BJ (cell line): ENCODE measurements around the gene PPP1R9A. TPM values are rescaled to one million over a fixed set of nuclear protein-coding genes. Genes with fewer than 3 reads are reported as not detected.

Source experiments
- CTCF ChIA-PET: fragments of 350-600 bp; formaldehyde crosslinking; extraction: SDS; loops from one replicate; lab custom pipeline; 2021; ENCODE audit warnings: antibody characterized with exemption, inconsistent platforms; lab: Yijun Ruan, JAX
- POLR2A ChIA-PET: fragments of 300-600 bp; sonication (Branson Sonifier 250); formaldehyde crosslinking; extraction: SDS; loops from one replicate; lab custom pipeline; 2021; ENCODE audit warnings: antibody characterized with exemption; lab: Charles Lee
- DNase-seq: peaks from one replicate; pipeline ENCODE4 v3.0.0-alpha.2; 2011; ENCODE audit warnings: low read depth
- H3K27me3 ChIP-seq: 2 replicates; pipeline ENCODE4 v1.6.0; 2011; ENCODE audit warnings: low read length; ENCODE audit not compliant: control insufficient read depth, insufficient read depth
- H3K36me3 ChIP-seq: 2 replicates; pipeline ENCODE4 v1.5.1; 2011; ENCODE audit warnings: low read length; ENCODE audit not compliant: control insufficient read depth, insufficient read depth
- H3K4me3 ChIP-seq: 2 replicates; pipeline ENCODE4 v1.5.1; 2011; ENCODE audit warnings: low read depth, mild to moderate bottlenecking, control low read depth, low read length
- CTCF ChIP-seq: IDR thresholded peaks from 2 replicates; pipeline ENCODE4 v1.5.1; 2011; ENCODE audit warnings: low read depth, mild to moderate bottlenecking, control low read depth, inconsistent platforms, low read length, moderate library complexity; ENCODE audit not compliant: insufficient read depth
- polyA minus RNA-seq: library from RNA; depleted of rRNA, polyadenylated mRNA; stranded (reverse); fragments of >200 nt; gene quantifications from 2 replicates; pipeline ENCODE4 v1.2.3, GENCODE V29; 2011; rRNA and poly(A)+ RNA removed
- polyA plus RNA-seq: library from polyadenylated mRNA; depleted of rRNA; stranded (reverse); fragments of >200 nt; gene quantifications from 2 replicates; pipeline ENCODE4 v1.2.3, GENCODE V29; 2011; rRNA removed

Gene PPP1R9A
- 0.09 and 0.16 TPM in 2 replicates for polyA plus RNA-seq
- 0.10 and 0.14 TPM in 2 replicates for polyA minus RNA-seq

GRCh38 chr7:94907026-94907810, at the start of gene PPP1R9A:
Gene PPP1R9A, plus strand, starts transcription at chr7:94907594. Its CDS starts 2,520 bp downstream, at chr7:94910114.
- no peaks in the 10 kb centered on the region for H3K36me3 ChIP-seq
- ChIA-PET CTCF (no interaction called here), POLR2A (no interaction called here)
- peak within 1 kb of the TSS; percentile 44 for H3K4me3 ChIP-seq
- TF ChIP-seq CTCF: peak; percentile 45
- no peak for DNase-seq
- H3K27me3 ChIP-seq: no peaks in the 10 kb centered on the region

- Histone ChIP-seq H3K36me3 (no peaks in the 10 kb centered on the region), H3K4me3 (no peak overlapping the region), H3K27me3 (no peaks in the 10 kb centered on the region)
- CTCF ChIA-PET: no interaction called here
- DNase-seq: no peak
- POLR2A ChIA-PET: no interaction called here
- no peak for TF ChIP-seq CTCF
Observed at GRCh38 chr7:94871132-94871531, 36.3 kb upstream of the PPP1R9A start.

GRCh38 chr7:94873239-94873638, 34.2 kb upstream of the PPP1R9A start:
- DNase-seq: no peak
- Histone ChIP-seq H3K27me3 (no peaks in the 10 kb centered on the region), H3K36me3 (no peaks in the 10 kb centered on the region), H3K4me3 (no peak overlapping the region)
- TF ChIP-seq CTCF: no peak
- ChIA-PET POLR2A (no interaction called here), CTCF (interaction anchor here (0.6 kb wide), 1 partner anchor 18 kb away, joined by 3 read pairs; no protein-coding TSS in a partner anchor)

- no peak for TF ChIP-seq CTCF
- POLR2A ChIA-PET: no interaction called here
- Histone ChIP-seq H3K4me3 (no peak overlapping the region), H3K27me3 (no peaks in the 10 kb centered on the region), H3K36me3 (no peaks in the 10 kb centered on the region)
- no peak for DNase-seq
- CTCF ChIA-PET: interaction anchor here (0.9 kb wide), 1 partner anchor 18 kb away, joined by 6 read pairs; no protein-coding TSS in a partner anchor
Observed at GRCh38 chr7:94874036-94874785, 33.2 kb upstream of the PPP1R9A start.

- TF ChIP-seq CTCF: no peak
- Histone ChIP-seq H3K36me3 (no peaks in the 10 kb centered on the region), H3K27me3 (no peaks in the 10 kb centered on the region), H3K4me3 (no peak overlapping the region)
- ChIA-PET POLR2A (no interaction called here), CTCF (no interaction called here)
- no peak for DNase-seq
Observed at GRCh38 chr7:94875201-94875600, 32.2 kb upstream of the PPP1R9A start.
